B cell (primary cell): ENCODE results near the gene GPLD1. TPM values are rescaled to one million over a fixed set of nuclear protein-coding genes. Genes with fewer than 3 reads are reported as not detected.

ENCODE experiments used
- ATAC-seq: fragments of 200-7000 bp; cut with Tn5 transposase; one replicate; pipeline ENCODE4 v1.10.0; 2021; ENCODE audit warnings: low read depth, mild to moderate bottlenecking, moderate number of reproducible peaks, moderate library complexity
- CTCF ChIA-PET: fragments of 350-600 bp; sonication (Branson Sonifier 250); formaldehyde crosslinking; loops from one replicate; lab custom pipeline; 2021; ENCODE audit warnings: antibody characterized with exemption, inconsistent platforms; lab: Charles Lee
- POLR2A ChIA-PET: fragments of 350-600 bp; sonication (Branson Sonifier 250); formaldehyde crosslinking; loops from one replicate; lab custom pipeline; 2021; ENCODE audit warnings: antibody characterized with exemption; lab: Charles Lee
- DNase-seq: peaks from one replicate; pipeline ENCODE4 v3.0.0; 2013
- H2AFZ ChIP-seq: 2 replicates; pipeline ENCODE4 v1.6.1; 2012; ENCODE audit warnings: mild to moderate bottlenecking, low read depth, low read length; ENCODE audit not compliant: insufficient read depth, poor library complexity, severe bottlenecking
- H3K27ac ChIP-seq, 2 donors: 1 replicate in 1 of 2; 2 replicates in 1 of 2; pipeline ENCODE4 v1.5.1; 2012 to 2013; ENCODE audit warnings: low read length in 2 of 2, mild to moderate bottlenecking in 2 of 2, moderate library complexity in 1 of 2
- H3K27me3 ChIP-seq, 4 experiments: fragments of 200-600 bp in 1 of 4; sonication (generic) in 1 of 4; replicated peaks in 1 of 4; 1 replicate in 2 of 4; 2 replicates in 2 of 4; pipeline versions ENCODE4 v1.6.1 to v1.7.0; 2013 to 2016; ENCODE audit warnings: low read length in 3 of 4, mild to moderate bottlenecking in 2 of 4, mixed read lengths in 1 of 4, moderate library complexity in 1 of 4; ENCODE audit not compliant: insufficient read depth in 4 of 4, control insufficient read depth in 3 of 4; ENCODE audit errors: control extremely low read depth in 1 of 4
- H3K36me3 ChIP-seq, 2 experiments: replicated peaks in 1 of 2; 1 replicate in 1 of 2; 2 replicates in 1 of 2; pipeline versions ENCODE4 v1.6.1 to v1.7.1; 2013; ENCODE audit warnings: low read length in 1 of 2; ENCODE audit not compliant: insufficient read depth in 2 of 2, control insufficient read depth in 1 of 2; ENCODE audit errors: control extremely low read depth in 1 of 2, extremely low read depth in 1 of 2
- H3K4me1 ChIP-seq, 2 donors: fragments of 200-600 bp in 1 of 2; sonication (generic) in 1 of 2; 1 replicate in 1 of 2; 2 replicates in 1 of 2; pipeline versions ENCODE4 v1.5.1 to v1.6.1; 2013 to 2017; ENCODE audit warnings: low read length in 2 of 2; ENCODE audit not compliant: control insufficient read depth in 2 of 2, insufficient read depth in 2 of 2
- H3K4me2 ChIP-seq: replicated peaks from 2 replicates; pipeline ENCODE3; 2012; ENCODE audit warnings: mild to moderate bottlenecking, low read depth, low read length; ENCODE audit not compliant: poor library complexity, severe bottlenecking
- H3K4me3 ChIP-seq, 5 experiments: fragments of 200-600 bp in 1 of 5; sonication (generic) in 1 of 5; 1 replicate in 3 of 5; 2 replicates in 2 of 5; pipeline versions ENCODE4 v1.5.1 to v1.7.0; 2011 to 2016; ENCODE audit warnings: low read length in 4 of 5, mild to moderate bottlenecking in 4 of 5, low read depth in 2 of 5, control low read depth in 1 of 5, moderate library complexity in 1 of 5; ENCODE audit not compliant: insufficient read depth in 1 of 5; ENCODE audit errors: control extremely low read depth in 1 of 5, extremely low read depth in 1 of 5
- H3K79me2 ChIP-seq: fragments of 200-600 bp; sonication (generic); one replicate; pipeline ENCODE4 v1.6.0; 2016; ENCODE audit warnings: low read length; ENCODE audit not compliant: control insufficient read depth, insufficient read depth
- H3K9ac ChIP-seq: fragments of 200-600 bp; sonication (generic); 2 replicates; pipeline ENCODE4 v1.6.1; 2017; ENCODE audit warnings: mild to moderate bottlenecking, low read length, moderate library complexity
- H3K9me3 ChIP-seq, 3 donors: one replicate each; pipeline versions ENCODE4 v1.6.1 to v1.7.1; 2013; ENCODE audit warnings: low read length in 2 of 3; ENCODE audit not compliant: control insufficient read depth in 2 of 3, insufficient read depth in 1 of 3; ENCODE audit errors: control extremely low read depth in 1 of 3
- H4K20me1 ChIP-seq: 2 replicates; pipeline ENCODE4 v1.6.0; 2012; ENCODE audit warnings: mild to moderate bottlenecking, low read length; ENCODE audit not compliant: insufficient read depth, control insufficient read depth, poor library complexity, severe bottlenecking
- H3K27ac Mint-ChIP-seq: one replicate; pipeline ENCODE4 v1.8.0; 2021; ENCODE audit warnings: mixed read lengths
- H3K27me3 Mint-ChIP-seq: one replicate; pipeline ENCODE4 v1.8.0; 2021; ENCODE audit warnings: mixed read lengths
- H3K4me1 Mint-ChIP-seq: one replicate; pipeline ENCODE4 v1.8.0; 2021; ENCODE audit warnings: mixed read lengths
- H3K4me3 Mint-ChIP-seq: one replicate; pipeline ENCODE4 v1.8.0; 2021; ENCODE audit warnings: mixed read lengths
- H3K9me3 Mint-ChIP-seq: one replicate; pipeline ENCODE4 v1.8.0; 2022; ENCODE audit warnings: mixed read lengths; ENCODE audit not compliant: insufficient read depth
- CTCF ChIP-seq: fragments of 200-600 bp; IDR thresholded peaks from one replicate; pipeline ENCODE4 v1.8.0; 2022; ENCODE audit warnings: antibody characterized with exemption, mild to moderate bottlenecking
- EZH2 ChIP-seq: IDR thresholded peaks from 2 replicates; pipeline ENCODE4 v1.6.1; 2012; ENCODE audit warnings: borderline replicate concordance, low read depth, mild to moderate bottlenecking, moderate library complexity, low read length; ENCODE audit not compliant: insufficient read depth, poor library complexity, severe bottlenecking
- WGBS: methylation state at CpG from one replicate; pipeline ENCODE4 v1.1.5; 2013; ENCODE audit warnings: missing lambda C conversion rate; ENCODE audit not compliant: insufficient coverage; 5-methylcytosine and 5-hydroxymethylcytosine counted together
- intact Hi-C: fragments of 100-400 bp; cut with micrococcal nuclease; formaldehyde crosslinking; loops from one replicate; pipeline ENCODE4 v1.10.0; 2022
- polyA plus RNA-seq: library from polyadenylated mRNA; depleted of rRNA; stranded (reverse); fragments of >200 nt; gene quantifications from 2 replicates; pipeline ENCODE4 v1.2.3, GENCODE V29; 2012
- total RNA-seq, 2 donors: library from RNA; stranded (reverse); fragments of 120-200 nt in 1 of 2; gene quantifications; 1 replicate in 1 of 2; 2 replicates in 1 of 2; pipeline versions ENCODE4 v1.2.3 to v1.2.4, GENCODE V29; 2013 to 2022

The GPLD1 gene
- total and polyA plus RNA-seq, 2 donors (not counting 1 experiment from before 2014, with no cell fraction given) = 1.9 to 7.0 TPM

GRCh38 chr6:24493945-24494820, 4.8 kb upstream of the GPLD1 start:
- Mint-ChIP-seq H3K9me3 (no peaks in the 10 kb centered on the region), H3K27ac (peak overlapping the region; percentile 94), H3K4me1 (peaks cover 30% of the 10 kb centered on the region), H3K27me3 (no peaks in the 10 kb centered on the region), H3K4me3 (peak overlapping the region; percentile 90)
- Histone ChIP-seq H3K79me2 (peaks cover 4% of the 10 kb centered on the region), H3K9me3 (peaks cover 0 to 5% (median 0%) of the 10 kb centered on the region in 3 donors), H3K27me3 (no peaks in the 10 kb centered on the region), H3K36me3 (peaks cover 0 to 5% of the 10 kb centered on the region in 2 experiments), H3K27ac (peak overlapping the region in 1 of 2 donors; percentile 69), H3K9ac (peak overlapping the region; percentile 74), H2AFZ (peak overlapping the region; percentile 93), H4K20me1 (no peaks in the 10 kb centered on the region), H3K4me3 (peak overlapping the region; percentile 22 to 82 (median 57)), H3K4me2 (peak overlapping the region; percentile 93), H3K4me1 (peaks cover 17 to 18% of the 10 kb centered on the region in 2 donors)
- CTCF ChIA-PET = interaction anchor here (0.6 to 5.7 kb wide), 22 partner anchors 14 to 533 kb away, joined by 3 to 82 read pairs (median 6); partner anchors contain the start of genes ACOT13, KIAA0319 and TDP2
- POLR2A ChIA-PET = interaction anchor here (0.5 to 2.4 kb wide), 5 partner anchors 24 to 172 kb away, joined by 3 to 34 read pairs (median 4); no protein-coding TSS in a partner anchor
- ATAC-seq = no peak
- intact Hi-C loops = loop anchor here (2.0 to 5.0 kb wide), 2 partner anchors 87 to 153 kb away; partner anchors contain the start of gene KIAA0319
- WGBS = 13% methylated on average over 35 of the region's 36 CpGs
- no peak for DNase-seq
- TF ChIP-seq EZH2 (no peak), CTCF (no peak)
